GM18907 (cell line): ENCODE data around the gene AGAP3.
"Not testable (repeated sequence)": the region's sequence is repeated elsewhere in the genome, so short reads cannot be mapped to it uniquely, and the experiment has no call there.

Experiments used
- ATAC-seq: cut with Tn5 transposase; IDR thresholded peaks from one replicate; pipeline ENCODE4 v1.9.1; 2021; ENCODE audit warnings: mild to moderate bottlenecking, moderate library complexity; ENCODE audit not compliant: unreplicated experiment

Gene AGAP3

DNA sequence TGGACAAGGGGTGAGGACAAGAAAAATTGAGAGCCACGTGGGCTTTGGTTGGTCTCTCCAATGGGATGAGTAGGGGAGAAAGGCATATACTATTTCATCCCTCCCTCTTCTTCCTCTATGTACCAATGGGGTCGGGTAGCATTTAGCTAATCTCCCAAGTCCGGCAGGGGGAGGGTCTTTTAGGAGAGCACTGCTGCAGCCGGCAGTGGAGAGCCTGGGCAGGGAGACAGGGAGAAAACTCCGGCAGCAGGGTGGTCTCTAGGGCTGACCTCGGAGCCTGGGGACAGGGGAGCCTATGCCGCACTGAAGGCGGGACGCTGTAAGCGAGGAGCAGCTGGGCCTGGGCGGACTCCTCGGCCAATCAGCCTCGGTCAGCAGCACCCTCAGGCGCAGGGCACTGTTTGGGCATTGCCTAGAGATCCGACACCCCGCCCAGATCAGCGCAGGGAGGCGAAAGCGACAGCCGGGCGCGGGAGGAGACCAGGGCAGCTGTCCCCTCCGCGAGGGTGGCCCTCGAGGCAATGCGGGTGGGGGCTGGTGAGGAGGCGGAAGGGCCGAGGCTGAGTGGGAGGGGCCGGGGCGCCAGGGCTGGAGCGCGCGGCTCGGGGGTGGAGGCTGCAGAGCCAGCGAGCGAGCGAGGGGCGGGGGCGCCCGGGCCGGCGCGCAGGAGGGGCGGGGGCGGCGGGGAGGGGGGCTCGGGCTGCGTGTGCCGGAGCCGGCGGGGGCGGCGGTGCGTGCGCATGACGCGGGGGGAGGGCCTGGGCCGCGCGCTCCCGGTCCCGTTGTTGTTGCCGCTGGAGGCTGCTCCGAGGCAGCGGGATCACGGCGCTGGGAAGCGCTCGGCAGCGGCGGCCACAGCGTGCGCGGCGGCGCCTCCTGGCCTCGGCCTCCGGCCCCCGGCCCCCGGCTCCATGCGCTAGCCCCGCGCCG, at the start of gene AGAP3:
TSS of gene AGAP3 (plus strand) at position 785 of the 930 bp plus-strand sequence. CDS start 267 bp downstream, outside the sequence.
- peak; percentile 43 for ATAC-seq

DNA sequence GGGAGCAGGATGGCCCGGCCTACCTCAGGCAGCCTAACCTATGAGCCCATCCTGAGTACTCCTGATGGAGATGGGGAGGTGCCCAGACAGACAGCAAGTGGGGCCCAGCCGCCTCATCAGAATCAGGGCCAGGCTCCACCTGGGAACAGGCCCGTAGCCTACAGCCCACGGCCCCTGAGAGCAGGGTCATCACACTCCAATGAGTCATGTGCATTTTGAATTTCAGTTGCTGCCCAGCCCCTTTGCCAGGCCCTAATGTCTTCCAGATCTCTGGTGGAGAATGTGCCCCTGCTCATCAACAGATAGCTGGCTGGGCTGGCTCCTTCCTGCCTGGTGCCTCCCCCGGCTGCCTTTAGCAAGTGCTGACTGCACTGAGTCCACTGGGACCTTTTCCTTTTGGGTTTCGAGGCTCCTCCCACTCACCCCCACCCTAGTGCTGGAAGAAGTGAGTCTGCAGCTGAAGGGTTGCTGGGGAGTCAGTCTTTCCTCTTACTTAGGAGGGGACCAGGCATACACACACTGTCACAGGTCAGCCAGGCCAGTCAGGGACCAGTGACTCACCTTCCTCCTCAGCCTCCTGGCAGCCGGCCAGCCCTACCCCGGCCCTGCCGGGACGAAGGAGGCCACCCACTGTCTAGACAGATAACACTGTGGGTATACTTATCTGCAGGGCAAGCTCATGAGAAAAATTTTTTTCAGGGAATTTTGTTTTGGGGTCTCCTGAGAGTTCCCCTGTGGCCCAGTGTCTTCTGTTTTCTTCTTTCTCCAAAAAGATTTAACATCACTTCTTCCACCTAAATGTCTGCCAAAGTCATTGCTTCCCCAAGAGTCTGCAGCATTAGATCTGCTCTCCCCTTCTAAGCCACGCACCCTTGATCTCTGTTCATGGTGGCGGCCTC, 47.1 kb upstream of the AGAP3 start:
- no peak for ATAC-seq

DNA sequence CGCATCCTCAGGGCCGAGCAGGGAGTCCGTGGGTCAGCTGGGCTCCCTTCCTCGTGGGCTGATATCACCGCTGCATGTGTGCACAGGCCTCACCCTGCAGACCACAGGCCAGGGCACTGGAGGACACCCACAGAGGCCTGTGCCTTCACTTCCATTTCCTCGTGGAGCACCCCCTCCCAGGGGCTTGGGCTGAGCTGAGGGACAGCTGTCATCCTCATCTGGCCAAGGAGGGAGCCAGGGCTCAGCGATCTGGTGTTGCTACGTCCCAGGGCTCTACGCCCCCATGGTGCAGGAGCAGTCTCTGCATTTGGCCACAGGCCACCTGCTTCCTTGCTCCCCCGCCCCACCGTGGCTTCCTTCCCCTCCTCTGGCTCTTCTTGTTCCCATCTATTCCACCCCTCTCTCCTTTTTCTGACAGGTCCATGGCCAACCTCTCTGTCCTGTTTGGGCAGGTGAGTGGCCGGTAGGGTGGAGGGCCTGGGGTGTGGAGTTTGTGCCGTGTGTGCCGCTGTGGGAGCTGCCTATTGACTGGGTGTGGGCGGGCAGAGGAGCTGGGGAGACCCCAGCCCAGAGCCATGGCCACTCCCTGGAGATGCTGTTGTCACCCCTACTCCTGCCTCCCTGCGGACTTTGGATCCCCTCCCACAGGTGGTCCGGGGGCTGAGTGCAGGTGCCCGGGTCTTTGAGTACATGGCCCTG, 46.3 kb upstream of the AGAP3 start:
- ATAC-seq: no peak

DNA sequence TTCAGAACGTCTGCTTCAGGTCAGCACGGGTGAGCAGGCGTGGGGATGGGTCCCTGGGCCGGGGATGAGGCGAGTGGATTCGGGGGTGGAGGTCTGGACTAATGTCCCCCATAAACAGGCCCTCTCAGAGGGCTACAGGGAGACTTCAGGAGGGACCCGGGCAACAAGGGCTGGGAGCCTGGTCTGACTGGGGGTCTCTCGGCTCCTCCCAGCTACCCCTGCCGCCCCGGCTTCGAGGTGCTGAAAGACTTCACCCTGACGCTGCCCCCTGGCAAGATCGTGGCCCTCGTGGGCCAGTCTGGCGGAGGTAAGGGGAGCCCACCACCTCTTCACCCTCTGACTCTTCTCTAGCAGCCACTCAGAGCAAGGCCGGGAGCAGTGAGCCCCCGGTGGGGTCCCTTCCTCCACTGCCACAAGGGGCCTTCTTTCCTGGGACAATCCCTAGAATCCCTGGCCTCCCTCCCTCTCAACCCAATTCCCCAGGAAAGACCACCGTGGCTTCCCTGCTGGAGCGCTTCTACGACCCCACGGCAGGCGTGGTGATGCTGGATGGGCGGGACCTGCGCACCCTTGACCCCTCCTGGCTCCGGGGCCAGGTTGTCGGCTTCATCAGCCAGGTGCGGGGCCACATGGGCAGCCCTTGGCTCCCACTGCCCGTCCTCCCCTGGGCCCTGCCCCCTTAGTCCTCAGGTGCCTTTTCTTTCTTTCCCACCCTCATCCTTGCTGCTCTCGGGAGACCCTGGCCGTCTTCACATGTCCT, 45.5 kb upstream of the AGAP3 start:
- no peak for ATAC-seq

DNA sequence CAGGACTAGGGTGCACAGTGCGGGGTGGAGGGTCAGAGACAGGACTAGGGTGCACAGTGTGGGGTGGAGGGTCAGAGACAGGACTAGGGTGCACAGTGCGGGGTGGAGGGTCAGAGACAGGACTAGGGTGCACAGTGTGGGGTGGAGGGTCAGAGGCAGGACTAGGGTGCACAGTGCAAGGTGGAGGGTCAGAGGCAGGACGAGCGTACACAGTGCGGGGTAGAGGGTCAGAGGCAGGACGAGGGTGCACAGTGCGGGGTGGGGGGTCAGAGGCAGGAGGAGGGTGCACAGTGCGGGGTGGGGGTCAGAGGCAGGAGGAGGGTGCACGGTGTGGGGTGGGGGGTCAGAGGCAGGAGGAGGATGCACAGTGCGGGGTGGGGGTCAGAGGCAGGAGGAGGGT, 42.8 kb upstream of the AGAP3 start:
- not testable (repeated sequence) for ATAC-seq

DNA sequence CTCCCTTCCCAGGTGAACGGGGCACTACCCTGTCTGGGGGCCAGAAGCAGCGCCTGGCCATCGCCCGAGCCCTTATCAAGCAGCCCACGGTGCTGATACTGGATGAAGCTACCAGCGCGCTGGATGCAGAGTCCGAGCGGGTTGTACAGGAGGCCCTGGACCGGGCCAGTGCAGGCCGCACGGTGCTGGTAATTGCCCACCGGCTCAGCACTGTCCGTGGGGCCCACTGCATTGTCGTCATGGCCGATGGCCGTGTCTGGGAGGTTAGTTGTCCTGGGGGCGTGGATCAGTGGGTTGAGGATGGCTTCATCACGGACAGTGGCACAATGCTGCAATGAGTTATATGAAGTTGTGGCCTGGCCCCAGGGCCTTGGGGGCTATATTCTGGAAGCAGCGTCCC, 42.3 kb upstream of the AGAP3 start:
- no peak for ATAC-seq

DNA sequence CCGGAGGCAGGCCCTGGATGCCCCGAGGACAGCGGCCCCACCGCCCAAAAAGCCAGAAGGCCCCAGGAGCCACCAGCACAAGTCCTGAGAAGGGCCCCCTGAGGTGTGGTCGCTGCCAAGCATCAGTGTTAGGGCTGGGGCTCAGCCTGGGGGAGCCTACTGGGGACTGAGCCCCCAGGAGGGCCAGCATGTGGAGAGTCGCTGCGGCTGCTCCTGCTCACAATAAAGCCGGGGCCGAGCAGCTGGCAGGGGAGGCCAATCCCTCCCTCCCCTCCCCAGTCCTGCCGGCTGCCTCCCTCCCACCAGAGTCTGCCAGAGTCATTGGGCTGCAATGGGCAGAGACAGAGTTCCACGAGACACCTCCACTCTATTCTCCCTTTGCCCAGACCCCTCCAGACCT, 41.0 kb upstream of the AGAP3 start:
- ATAC-seq: no peak

DNA sequence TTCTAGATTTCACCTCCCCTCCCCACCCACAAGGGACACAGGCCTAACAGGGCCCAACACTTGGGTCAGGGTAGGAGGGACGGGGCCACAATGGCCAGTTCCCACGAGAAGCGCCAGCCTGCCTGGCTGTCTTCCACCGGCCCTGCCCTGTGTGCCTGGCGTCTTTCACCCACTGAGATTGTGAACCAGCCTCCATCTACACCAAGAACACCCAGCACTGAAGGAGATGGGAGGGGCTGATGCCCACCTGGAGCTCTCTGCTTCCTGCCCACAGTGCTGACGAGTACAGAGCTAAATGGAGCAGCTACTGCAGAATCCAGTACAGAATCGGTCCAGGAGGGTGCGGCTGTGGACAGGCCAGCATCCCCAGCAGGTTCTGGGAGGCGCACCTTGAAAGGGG, 40.3 kb upstream of the AGAP3 start:
- no peak for ATAC-seq

DNA sequence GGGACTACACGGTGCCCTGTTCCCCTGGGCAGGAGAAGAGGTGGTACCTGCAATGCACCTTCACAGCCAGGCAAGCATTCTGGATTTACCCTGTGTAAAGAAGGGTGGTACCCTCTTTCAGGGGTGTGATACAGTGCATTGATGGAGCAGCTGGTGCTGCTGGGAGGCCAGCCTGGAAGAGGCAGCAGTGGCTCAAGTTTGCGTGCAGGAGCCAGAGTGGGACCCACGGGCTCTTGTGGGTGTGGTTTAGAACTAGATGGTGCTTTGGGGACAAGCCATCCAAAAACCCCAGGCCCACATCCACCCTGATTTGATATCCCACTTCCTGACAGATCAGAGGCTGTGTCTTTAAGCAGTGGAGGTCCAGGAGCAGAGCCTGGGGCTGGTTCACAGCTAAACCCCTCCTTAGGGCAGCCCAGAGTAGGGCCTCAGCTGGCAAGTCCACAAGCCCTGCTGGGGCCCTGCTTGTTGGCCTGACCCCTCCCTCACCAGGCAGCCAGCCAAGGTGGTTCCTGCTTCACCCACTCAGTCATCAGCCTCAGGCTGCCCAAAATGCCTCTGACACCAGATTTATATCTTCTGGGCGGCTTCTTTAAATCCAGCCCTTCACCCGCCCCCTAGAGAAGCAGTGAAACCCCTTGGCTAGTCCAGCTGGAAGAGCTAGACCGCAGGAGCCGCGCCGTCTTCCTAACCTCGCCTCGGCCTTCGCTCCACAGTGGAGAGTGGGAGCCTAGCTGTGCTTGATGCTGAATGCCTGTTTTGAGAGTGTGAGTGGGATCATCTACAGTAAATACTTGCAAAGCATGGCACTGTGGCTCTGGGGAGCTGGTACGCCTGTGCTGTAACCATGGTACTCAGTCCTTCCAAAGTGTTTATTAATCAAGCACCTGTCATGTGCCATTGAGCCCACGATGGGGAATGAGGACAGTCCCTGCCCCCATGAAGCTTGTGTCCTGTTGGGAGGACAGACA, 39.4 kb upstream of the AGAP3 start:
- ATAC-seq: no peak

DNA sequence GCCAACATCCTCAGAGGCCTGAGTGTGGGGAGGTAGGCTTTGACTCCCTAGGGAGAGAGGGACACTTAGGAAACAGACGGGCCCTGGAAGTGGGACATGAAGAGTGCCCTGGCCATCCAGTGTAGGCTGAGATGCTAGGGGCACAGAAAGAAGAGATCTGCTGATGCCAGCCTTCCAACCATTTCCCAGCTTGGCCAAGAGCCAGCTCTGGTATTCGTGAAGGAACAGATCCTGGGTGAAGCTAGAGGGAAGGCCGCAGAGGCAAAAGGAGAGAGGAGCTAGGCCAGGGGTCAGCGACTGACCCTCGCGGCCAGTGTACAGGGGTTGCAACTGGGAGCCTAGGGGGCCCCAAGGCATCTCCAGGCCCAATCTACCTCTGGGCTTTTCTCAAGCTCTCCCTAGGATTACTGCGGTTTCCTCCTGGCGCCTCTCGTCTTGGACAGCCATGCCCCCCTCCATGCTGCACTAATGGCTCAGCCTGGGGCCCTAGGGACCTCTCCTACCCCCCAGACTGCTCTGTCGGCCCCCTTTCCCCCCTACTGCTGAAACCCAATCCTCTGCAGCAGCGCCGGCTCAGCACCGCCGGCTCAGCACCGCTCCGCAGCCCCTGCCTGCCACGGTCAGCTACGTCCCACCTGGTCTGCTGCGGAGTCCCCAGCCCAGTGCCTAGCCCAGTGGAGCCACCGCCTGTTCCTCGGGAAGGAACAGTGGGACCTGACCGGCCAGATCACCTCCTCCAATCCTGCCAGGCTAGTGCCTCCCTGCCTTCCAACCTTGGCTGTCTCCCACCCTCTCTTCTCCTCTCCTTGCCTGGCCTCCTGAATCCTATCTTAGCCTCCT, 38.1 kb upstream of the AGAP3 start, which contains the start of gene ASIC3:
TSS of gene ASIC3 (plus strand) at position 556 of the 840 bp plus-strand sequence. CDS start 355 bp downstream, outside the sequence.
- no peak for ATAC-seq

DNA sequence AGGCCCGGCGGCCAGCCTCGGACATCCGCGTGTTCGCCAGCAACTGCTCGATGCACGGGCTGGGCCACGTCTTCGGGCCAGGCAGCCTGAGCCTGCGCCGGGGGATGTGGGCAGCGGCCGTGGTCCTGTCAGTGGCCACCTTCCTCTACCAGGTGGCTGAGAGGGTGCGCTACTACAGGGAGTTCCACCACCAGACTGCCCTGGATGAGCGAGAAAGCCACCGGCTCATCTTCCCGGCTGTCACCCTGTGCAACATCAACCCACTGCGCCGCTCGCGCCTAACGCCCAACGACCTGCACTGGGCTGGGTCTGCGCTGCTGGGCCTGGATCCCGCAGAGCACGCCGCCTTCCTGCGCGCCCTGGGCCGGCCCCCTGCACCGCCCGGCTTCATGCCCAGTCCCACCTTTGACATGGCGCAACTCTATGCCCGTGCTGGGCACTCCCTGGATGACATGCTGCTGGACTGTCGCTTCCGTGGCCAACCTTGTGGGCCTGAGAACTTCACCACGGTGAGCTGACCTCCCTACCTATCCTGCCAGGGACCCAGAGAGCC, 37.3 kb upstream of the AGAP3 start:
- ATAC-seq: no peak

DNA sequence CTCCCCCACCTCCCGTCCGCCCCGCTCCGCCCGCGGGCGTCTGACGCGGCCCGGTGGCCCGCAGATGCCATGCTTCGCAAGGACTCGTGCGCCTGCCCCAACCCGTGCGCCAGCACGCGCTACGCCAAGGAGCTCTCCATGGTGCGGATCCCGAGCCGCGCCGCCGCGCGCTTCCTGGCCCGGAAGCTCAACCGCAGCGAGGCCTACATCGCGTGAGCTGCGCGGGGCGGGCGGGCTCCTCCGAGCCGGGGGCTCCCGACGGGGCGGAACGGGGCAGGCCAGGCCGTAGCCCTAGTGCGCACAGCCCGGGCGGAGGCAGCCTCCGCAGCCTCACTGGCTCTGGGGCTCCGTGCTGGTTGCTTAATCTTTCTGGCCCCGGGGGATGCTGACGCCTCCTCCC, 35.2 kb upstream of the AGAP3 start:
- no peak for ATAC-seq

DNA sequence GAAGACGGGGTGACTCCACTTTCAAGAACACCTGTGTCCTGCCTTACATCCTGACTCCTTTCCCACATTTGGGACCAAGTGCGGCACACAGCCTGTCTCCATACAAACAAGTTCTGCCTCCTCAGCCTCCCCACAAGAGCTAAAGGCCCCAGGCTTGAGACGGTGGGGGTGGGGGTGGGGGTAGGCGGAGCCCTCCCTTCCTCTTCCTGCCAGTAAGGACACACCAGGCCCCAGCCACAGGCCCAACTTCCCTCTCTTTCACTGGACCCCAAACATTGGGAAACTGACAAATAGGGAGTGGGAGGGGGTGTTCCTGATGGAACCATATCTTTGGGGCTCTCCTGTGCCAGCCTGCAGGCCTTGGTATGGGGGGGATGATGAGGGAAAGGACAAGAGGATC, 33.2 kb upstream of the AGAP3 start:
- no peak for ATAC-seq

DNA sequence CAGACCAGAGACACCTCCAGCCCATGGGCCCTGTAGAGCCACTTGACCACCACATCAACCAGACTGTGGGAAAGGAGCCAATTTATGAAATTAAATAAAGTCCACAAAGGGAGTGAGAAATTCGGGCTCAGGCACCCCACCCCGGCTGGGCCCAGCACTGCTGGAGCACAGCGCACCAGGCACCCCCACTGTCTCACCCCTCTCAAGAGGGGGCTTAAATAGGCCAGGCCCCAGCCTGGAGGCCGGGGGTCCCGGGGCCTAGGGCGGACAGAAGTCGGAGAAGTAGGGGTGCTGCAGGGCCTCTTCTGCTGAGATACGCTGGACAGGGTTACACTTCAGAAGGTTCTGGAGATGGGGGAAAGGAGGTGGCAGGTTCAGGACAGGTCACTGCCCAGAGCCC, 32.5 kb upstream of the AGAP3 start:
- ATAC-seq: no peak

DNA sequence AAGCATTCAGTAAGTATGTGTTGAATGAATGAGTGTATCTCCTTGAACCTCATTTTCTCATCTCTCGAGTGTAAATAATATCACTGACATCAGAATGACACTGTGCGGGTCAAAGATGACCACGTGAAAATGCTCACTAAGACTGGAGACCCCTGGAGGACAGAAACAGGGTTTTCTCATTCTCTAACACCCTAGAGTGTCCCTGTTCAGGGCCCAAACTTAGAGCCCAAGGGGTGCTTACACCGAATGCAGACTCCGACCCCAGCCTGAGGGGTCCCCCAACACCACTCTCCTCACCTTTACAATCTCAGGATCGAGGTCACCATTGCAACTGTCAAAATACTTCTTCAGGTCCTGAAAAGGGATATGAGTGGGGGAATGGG, 30.0 kb upstream of the AGAP3 start:
- ATAC-seq: no peak

DNA sequence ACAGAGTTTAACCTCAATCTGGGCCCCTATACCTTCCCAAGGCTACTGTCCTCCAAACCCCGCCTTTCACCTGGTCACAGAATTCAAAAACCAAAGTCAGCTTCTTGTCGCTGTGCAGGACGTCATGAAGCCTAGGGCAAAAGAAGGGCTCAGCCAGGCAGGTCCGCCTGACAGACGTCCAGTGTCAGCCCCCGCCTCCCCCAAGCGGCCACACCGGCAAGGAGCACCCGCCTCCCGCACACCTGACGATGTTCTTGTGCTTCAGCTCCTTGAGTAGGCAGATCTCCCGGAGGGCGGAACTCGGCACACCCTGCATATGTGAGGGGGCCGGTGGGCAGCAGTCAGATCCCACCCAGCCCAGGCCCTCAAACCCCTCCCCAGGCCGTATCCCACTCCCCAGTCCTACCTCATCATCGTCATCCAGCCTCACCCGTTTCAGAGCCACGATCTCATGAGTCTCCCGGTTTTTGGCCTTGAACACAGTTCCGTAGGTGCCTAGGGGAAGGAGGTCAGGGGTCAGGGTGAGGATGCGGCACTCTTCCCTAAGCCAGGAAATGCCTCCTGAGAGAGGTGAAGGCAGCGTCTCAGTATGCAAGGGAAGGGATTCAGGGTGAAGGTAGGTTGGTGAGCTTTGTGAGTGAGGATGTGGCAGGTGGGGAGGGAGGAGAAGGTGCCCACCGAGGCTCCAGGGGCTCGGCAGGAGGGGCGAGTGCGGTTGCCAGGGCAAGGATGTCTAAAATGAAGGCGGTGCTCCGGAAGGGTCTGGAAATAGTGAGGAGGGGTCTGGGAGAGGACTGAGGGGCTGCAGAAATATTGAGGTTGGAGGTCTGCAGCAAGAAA, 29.4 kb upstream of the AGAP3 start:
- no peak for ATAC-seq

DNA sequence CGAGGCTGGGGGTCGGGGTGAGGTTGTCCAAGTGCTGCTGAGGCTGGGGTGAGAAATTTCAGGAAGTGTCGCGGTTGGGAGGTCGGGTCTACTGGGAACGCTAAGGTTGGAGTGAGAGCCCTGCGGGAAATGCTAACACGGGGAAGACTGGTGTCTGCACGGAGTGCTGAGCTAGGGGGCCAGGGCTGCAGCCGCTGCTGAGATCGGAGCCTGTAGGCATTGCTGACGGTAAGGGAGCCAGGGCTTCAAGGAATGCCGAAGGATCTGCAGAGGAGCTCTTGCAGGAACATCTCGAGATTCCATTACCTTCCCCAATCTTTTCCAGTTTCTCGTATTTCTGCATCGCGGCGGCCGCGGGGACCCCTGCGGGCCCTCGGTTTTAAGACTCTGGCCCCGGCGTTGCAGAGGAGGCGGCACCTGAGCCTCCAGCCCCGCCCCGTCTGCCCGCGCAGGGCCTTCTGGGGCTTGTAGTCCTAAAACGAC, 28.7 kb upstream of the AGAP3 start, which contains the start of gene CDK5:
TSS of gene CDK5 (minus strand) at position 392 of the 483 bp plus-strand sequence. CDS start at position 343, 49 bp downstream.
- ATAC-seq: peak; percentile 7
